DOHH2 (cell line): ENCODE data around the gene UTS2.

Experiments
- H3F3A ChIP-seq: fragments of 200-600 bp; sonication (generic), shearing (Covaris generic); 2 replicates; pipeline ENCODE4 v1.6.0; 2016; ENCODE audit warnings: antibody characterized with exemption, mild to moderate bottlenecking; ENCODE audit not compliant: control insufficient read depth, insufficient read depth
- H3K27ac ChIP-seq: fragments of 200-600 bp; sonication (generic); 2 replicates; pipeline ENCODE4 v1.5.1; 2014; ENCODE audit warnings: low read depth, mild to moderate bottlenecking, low read length, moderate library complexity
- H3K27me3 ChIP-seq: fragments of 200-600 bp; sonication (generic); 2 replicates; pipeline ENCODE4 v1.6.1; 2014; ENCODE audit warnings: mild to moderate bottlenecking, low read length, mixed read lengths; ENCODE audit not compliant: control insufficient read depth
- H3K36me3 ChIP-seq: fragments of 200-600 bp; sonication (generic); 2 replicates; pipeline ENCODE4 v1.6.1; 2014; ENCODE audit warnings: mild to moderate bottlenecking, low read length, moderate library complexity, mixed read lengths; ENCODE audit not compliant: control insufficient read depth
- H3K4me1 ChIP-seq: fragments of 200-600 bp; sonication (generic); 2 replicates; pipeline ENCODE4 v1.6.1; 2014; ENCODE audit warnings: mild to moderate bottlenecking, low read length, mixed read lengths; ENCODE audit not compliant: control insufficient read depth
- H3K4me2 ChIP-seq: fragments of 200-600 bp; sonication (generic); 2 replicates; pipeline ENCODE4 v1.6.0; 2014; ENCODE audit warnings: mild to moderate bottlenecking, low read length, moderate library complexity
- H3K4me3 ChIP-seq: fragments of 200-600 bp; sonication (generic); 2 replicates; pipeline ENCODE4 v1.5.1; 2014; ENCODE audit warnings: mild to moderate bottlenecking, low read length, mixed read lengths
- H3K79me2 ChIP-seq: fragments of 200-600 bp; sonication (generic); 2 replicates; pipeline ENCODE4 v1.6.1; 2014; ENCODE audit warnings: mild to moderate bottlenecking, low read length, mixed read lengths; ENCODE audit not compliant: control insufficient read depth
- H3K9me2 ChIP-seq: fragments of 200-600 bp; sonication (generic); replicated peaks from 2 replicates; pipeline ENCODE4 v1.6.1; 2014; ENCODE audit warnings: mild to moderate bottlenecking, low read length, mixed read lengths; ENCODE audit not compliant: control insufficient read depth
- H3K9me3 ChIP-seq: fragments of 200-600 bp; sonication (generic); 2 replicates; pipeline ENCODE4 v1.6.1; 2014; ENCODE audit warnings: antibody characterized with exemption, low read length, mixed read lengths; ENCODE audit not compliant: control insufficient read depth, insufficient read depth
- H4K20me1 ChIP-seq: fragments of 200-600 bp; sonication (generic); 2 replicates; pipeline ENCODE4 v1.6.0; 2014; ENCODE audit warnings: low read depth, mild to moderate bottlenecking, antibody characterized with exemption, low read length, moderate library complexity; ENCODE audit not compliant: control insufficient read depth, insufficient read depth
- EZH2phosphoT487 ChIP-seq: fragments of 200-600 bp; sonication (generic); IDR thresholded peaks from 2 replicates; pipeline ENCODE4 v1.6.1; 2017; ENCODE audit warnings: borderline replicate concordance, mild to moderate bottlenecking, antibody characterized with exemption, low read length, moderate library complexity, mixed read lengths
- TF ChIP-seq, protein P1 (sequence below): fragments of 200-600 bp; sonication (generic); IDR thresholded peaks from one replicate; pipeline ENCODE4 v1.5.1; 2014; ENCODE audit warnings: antibody characterized with exemption, mild to moderate bottlenecking, low read depth, low read length; ENCODE audit not compliant: poor library complexity, severe bottlenecking

Gene UTS2

DNA sequence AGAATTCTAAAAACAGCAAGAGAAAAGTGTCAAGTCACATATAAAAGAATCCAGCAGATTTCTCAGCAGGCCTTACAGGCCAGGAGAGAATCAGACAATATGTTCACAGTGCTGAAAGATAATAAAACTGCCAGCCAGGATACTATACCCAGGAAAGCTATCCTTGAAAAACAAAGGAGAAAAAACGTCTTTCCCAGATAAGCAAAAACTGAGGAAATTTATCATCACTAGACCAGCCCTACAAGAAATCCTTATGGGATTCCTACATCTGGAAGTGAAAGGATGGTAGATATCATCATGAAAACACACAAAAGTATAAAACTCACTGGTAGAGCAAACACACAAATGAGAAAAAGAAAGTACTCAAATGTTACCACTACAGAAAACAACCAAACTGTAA is 25.2 kb upstream of the UTS2 start:
- H3K9me3 ChIP-seq = no peaks in the 10 kb centered on the region
- H3K27me3 ChIP-seq = peaks cover 9% of the 10 kb centered on the region
- H3K27ac ChIP-seq = no peak overlapping the region
- H3K36me3 ChIP-seq = no peaks in the 10 kb centered on the region
- H3F3A ChIP-seq = no peaks in the 10 kb centered on the region
- no peak overlapping the region for H3K4me3 ChIP-seq
- no peaks in the 10 kb centered on the region for H3K4me1 ChIP-seq
- no peak overlapping the region for H3K4me2 ChIP-seq
- H3K9me2 ChIP-seq = no peaks in the 10 kb centered on the region
- no peaks in the 10 kb centered on the region for H4K20me1 ChIP-seq
- H3K79me2 ChIP-seq = no peaks in the 10 kb centered on the region
- TF ChIP-seq, protein P1, sequence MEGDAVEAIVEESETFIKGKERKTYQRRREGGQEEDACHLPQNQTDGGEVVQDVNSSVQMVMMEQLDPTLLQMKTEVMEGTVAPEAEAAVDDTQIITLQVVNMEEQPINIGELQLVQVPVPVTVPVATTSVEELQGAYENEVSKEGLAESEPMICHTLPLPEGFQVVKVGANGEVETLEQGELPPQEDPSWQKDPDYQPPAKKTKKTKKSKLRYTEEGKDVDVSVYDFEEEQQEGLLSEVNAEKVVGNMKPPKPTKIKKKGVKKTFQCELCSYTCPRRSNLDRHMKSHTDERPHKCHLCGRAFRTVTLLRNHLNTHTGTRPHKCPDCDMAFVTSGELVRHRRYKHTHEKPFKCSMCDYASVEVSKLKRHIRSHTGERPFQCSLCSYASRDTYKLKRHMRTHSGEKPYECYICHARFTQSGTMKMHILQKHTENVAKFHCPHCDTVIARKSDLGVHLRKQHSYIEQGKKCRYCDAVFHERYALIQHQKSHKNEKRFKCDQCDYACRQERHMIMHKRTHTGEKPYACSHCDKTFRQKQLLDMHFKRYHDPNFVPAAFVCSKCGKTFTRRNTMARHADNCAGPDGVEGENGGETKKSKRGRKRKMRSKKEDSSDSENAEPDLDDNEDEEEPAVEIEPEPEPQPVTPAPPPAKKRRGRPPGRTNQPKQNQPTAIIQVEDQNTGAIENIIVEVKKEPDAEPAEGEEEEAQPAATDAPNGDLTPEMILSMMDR = no peak
- no peak for TF ChIP-seq EZH2phosphoT487

DNA sequence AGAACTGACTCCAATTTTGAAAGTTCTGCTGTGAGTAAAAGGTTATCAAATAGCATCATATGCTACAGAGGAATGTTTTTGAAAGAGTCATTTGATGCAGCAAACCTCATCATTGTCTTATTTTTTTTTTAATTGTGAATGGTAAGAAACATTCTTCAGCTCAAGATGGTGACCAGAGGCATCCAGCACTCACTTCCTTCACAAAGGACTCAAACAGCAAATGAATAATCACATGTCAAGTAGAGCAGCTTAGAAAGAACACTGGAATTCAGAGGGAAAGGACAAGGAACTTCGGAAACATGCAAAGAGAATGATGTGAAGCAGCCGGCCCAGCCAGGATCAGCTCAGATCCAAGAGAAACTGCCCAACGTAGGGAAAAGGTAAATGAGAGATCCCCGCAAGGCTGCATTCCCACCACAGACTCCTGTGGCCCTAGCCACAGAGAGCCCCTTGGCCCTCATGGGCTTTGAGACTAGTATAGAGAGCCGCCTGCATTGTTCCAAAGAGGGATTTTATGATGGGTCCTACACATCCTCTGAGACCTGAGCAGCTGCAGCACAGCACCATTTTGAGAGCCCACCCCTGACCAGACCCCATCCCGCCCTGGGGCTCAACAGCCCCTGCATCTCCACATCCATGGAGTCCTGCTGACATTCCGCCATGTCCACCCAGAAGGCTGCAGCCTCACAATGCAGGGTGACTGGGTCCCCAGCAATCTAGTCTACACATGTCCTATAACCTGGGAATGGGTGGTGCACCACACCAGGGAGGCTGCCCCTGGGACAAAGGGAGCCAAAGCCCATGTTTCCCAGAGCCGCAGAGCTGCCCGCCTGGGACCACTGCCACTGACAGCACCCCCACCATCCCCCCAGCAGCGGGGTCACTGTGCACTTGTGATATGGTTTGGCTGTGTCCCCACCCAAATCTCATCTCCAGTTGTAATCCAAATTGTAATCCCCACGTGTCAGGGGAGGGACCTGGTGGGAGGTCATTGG is 21.2 kb upstream of the UTS2 start:
- Histone ChIP-seq H3K4me2 (no peak overlapping the region), H3F3A (no peaks in the 10 kb centered on the region), H3K4me3 (no peak overlapping the region), H3K9me3 (no peaks in the 10 kb centered on the region), H3K36me3 (no peaks in the 10 kb centered on the region), H3K79me2 (no peaks in the 10 kb centered on the region), H3K9me2 (no peaks in the 10 kb centered on the region), H3K27me3 (no peaks in the 10 kb centered on the region), H3K27ac (no peak overlapping the region), H4K20me1 (no peaks in the 10 kb centered on the region), H3K4me1 (no peaks in the 10 kb centered on the region)
- no peak for TF ChIP-seq EZH2phosphoT487
- TF ChIP-seq, protein P1 = no peak

DNA sequence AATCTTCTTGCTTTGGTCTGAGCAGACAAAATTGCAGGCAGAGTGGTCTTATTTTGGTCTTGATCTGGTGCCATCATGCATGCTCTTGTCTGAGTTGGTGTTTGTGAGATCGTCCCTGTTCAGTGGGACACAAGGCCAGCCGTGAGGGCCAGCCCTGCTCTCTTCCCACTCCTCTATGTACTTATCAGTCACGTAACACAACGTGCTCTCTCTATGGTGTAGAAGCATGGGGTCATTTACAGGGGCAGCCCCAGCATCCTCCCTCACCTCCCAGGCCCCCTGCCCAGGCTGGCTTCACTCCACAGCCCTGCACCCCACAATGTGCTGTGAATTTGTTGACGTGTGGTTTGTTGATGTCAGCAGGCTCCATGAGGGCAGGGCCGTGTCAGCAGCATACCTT is 18.3 kb upstream of the UTS2 start:
- Histone ChIP-seq H3K4me2 (no peak overlapping the region), H3K9me2 (no peaks in the 10 kb centered on the region), H3F3A (no peaks in the 10 kb centered on the region), H3K27me3 (no peaks in the 10 kb centered on the region), H4K20me1 (no peaks in the 10 kb centered on the region), H3K27ac (no peak overlapping the region), H3K9me3 (no peaks in the 10 kb centered on the region), H3K79me2 (no peaks in the 10 kb centered on the region), H3K4me3 (no peak overlapping the region), H3K36me3 (no peaks in the 10 kb centered on the region), H3K4me1 (no peaks in the 10 kb centered on the region)
- TF ChIP-seq, protein P1 = no peak
- TF ChIP-seq EZH2phosphoT487 = no peak
